ENCODE results near the gene C19orf53. TPM values are rescaled to one million over a fixed set of nuclear protein-coding genes. Genes with fewer than 3 reads are reported as not detected.

Gene C19orf53
- polyA plus RNA-seq, 12 donors, result 81.0 to 188 (median 105) TPM; not detected in 1

DNA sequence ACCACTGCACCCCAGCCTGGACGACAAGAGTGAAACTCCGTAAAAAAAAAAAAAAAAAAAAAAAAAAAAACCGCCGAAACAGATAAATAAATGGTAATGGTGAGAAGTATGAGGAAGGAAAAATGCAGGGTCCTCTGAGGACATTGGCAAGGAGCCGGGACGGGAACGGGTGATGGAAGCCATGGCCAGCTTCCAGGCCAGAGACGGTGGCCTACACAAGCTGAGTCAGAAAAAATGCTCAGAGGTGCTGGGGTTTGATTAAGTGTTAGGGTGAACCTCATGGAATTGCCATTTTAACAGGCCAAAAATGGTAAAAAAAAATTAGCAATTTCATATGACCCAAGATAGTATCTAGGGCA, 20.1 kb downstream of the C19orf53 start:
- peak; percentile 81 for DNase-seq

GRCh38 chr19:13794757-13795589, 20.7 kb downstream of the C19orf53 start, which contains the start of gene ZSWIM4:
Gene ZSWIM4, plus strand, starts transcription at chr19:13795443. Its CDS starts 206 bp downstream, at chr19:13795649.
- DNase-seq, result peak; percentile 99

DNA sequence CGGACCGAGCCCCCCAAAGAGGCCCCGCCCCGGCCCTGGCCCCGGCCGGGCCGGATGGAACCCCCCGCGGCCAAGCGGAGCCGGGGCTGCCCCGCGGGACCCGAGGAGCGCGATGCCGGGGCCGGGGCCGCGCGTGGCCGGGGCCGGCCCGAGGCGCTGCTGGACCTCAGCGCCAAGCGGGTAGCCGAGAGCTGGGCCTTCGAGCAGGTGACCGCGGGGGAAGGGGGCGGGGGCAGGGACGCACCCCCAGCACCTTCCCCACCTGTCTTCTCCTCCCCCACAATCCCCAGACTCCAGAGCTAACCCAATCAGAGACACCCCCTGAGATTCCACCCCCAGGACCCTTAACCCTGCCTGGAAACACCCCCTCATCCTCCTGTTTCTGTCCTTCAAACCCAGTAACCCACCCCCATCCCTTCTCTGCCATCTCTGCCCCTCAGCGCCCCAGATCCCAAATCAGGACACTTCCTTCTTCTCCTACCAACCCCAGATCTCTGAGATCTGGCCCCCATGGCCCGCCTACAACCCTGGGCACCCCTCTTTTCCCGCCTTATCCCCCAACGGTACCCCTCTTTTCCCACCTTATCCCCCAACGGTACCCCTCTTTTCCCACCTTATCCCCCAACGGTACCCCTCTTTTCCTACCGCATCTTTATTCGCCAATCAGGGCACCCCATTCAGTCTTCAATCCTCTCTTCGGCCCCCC, 21.5 kb downstream of the C19orf53 start:
- no peak for DNase-seq

GRCh38 chr19:13796301-13797057, 22.2 kb downstream of the C19orf53 start:
- no peak for DNase-seq

GRCh38 chr19:13797058-13797440, 22.8 kb downstream of the C19orf53 start:
- DNase-seq, result no peak

DNA sequence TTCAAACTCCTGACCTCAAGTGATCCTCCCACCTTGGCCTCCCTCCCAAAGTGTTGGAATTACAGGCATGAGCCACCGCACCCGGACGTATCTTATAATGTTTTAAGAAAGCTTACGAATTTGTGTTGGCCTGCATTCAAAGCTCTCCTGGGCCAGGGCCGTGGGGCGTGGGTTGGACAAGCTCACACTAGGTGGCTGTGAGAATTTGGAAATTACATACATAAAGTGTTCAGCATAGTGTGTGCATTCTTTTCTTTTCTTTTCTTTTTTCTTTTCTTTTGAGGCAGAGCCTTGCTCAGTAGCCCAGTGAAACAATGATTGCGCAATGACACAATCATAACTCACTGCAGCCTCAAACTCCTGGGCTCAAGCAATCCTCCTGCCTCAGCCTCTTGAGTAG, 23.6 kb downstream of the C19orf53 start:
- DNase-seq, result no peak

DNA sequence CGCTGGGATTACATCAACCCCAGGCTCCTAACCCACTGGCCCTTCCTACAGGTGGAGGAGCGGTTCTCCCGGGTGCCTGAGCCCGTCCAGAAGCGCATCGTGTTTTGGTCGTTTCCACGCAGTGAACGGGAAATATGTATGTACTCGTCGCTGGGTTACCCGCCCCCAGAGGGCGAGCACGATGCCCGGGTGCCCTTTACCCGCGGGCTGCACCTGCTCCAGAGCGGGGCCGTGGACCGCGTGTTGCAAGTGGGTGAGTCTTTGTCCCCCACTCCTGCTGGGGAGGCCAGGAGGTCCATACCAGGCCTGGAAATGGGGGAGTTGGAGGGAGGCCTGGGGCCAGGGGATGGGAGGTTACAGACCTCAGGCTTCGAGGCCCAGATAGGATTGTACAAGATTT, 25.4 kb downstream of the C19orf53 start:
- DNase-seq, result no peak

DNA sequence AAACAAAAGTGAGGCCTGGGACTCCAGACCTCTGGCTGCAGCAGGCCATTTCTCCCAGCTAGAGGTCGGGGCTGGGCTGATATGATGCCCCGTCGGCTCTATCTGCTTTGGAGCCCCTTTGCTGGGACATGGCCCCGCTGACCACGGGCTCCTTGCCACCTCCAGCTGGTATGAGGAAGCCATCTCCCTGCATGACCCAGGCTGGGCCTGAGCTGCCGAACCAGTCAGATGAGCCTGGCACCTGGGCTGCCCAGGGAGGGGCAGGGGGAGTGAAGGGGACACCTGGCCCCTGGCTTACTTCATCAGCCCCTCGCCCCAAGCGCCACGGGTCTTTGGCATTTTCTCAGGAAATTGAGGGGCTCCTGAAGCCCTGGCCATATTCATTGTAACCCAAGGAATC, 28.8 kb downstream of the C19orf53 start:
- no peak for DNase-seq

GRCh38 chr19:13804830-13805683, 30.8 kb downstream of the C19orf53 start:
- DNase-seq, result no peak

DNA sequence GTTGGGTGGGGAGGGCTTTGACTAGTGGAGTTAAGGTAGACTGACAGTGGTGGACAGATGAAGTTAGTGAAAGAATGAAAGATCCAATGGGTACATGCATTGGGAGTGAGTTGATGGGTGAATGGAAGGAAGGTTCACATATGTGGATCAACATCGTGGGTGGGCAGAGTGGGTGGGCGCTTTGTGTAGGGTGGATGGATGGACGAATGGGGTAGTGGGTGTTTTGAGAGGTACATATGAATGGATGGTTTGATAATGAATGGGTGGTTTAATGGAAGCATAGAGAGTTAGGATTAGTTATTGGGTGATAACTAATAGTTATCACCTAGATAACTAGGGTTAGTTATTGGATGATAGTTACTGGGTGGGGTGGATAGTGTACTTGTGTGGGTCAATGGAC, 32.5 kb downstream of the C19orf53 start:
- DNase-seq, result no peak

GRCh38 chr19:13807421-13808021, 33.3 kb downstream of the C19orf53 start:
- DNase-seq, result no peak

GRCh38 chr19:13808856-13809255, 34.6 kb downstream of the C19orf53 start:
- no peak for DNase-seq

- DNase-seq, result no peak
Measured at GRCh38 chr19:13812544-13812943, 38.3 kb downstream of the C19orf53 start.

GRCh38 chr19:13813147-13813546, 38.9 kb downstream of the C19orf53 start:
- no peak for DNase-seq

DNA sequence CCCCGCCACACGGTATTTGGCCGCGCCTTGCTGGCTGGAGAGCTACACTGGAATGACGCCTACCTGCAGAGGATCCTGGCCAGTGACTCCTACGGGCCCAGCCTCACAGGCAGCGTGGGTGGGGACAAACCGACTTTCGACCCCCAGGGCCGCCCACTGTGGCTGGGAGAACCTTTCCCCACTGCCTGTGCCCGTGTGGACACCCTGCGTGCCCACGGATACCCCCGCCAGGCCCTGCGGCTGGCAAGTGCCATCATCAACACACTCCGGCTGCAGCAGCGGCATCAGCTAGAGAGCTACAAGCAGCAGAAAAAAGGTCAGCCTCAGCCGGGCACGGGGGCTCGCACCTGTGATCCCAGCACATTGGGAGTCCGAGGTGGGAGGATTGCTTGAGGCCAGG, 40.3 kb downstream of the C19orf53 start:
- DNase-seq, result no peak

DNA sequence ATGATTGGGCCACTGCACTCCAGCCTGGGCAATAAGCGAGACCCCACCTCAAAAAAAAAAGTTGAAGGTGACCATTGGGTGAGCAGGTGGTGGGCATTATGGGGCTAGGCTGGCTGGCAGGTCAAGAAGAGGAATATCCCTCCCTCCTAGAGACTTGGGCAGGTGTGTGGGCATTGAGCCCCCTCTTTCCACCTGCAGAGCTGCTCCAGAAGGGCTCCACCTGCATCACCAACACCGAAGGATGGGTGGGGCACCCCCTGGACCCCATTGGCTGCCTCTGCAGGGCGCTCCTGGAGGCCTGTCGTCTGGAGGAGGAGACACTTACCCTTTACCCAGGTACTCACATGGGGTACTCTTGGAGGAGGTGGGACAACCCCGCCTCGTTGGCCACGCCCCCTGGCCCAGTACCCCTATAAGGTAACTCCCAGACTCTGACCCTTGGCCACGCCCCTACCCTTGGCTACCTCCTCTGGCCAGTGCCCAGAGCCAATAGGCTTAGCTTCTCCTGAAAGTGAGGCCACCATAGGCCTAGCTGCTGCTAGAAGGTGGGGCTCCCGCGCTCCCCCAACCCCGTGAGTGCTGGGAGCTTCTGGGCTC, 42.9 kb downstream of the C19orf53 start:
- no peak for DNase-seq

DNA sequence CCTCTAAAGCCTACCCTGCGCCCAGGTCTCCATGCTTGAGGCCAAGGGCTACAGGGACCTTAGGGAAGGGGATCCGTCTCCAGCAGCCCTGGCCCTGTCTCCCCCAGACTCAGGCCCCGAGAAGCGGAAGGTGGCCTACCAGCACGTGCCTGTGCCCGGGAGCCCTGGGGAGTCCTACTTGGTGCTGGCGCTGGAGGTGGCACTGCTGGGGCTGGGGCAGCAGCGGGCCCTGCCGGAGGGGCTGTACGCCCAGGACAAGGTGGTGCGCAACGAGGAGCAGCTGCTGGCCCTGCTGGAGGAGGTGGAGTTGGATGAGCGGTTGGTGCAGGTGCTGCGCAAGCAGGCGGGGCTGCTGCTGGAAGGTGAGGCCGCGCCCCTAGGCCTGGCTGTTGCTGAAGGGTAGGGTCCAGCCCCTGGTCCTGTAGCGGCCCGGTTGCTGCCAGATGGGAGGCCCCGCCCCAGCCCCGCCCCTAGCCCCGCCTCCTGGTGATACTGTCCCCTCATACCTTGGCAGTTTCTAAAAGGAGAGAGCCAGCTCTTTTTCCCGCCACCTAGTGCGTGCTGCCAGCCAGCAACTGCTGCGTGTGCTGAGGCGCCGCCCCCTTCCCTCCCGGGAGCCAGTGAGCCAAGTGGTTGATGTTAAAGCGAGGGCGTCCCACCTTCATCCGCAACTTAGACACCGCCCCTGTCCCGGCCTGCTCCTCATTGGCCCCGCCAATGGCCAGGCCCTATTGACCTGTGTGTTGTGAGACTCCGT, 43.5 kb downstream of the C19orf53 start:
- DNase-seq, result no peak

GRCh38 chr19:13819238-13819637, 45.0 kb downstream of the C19orf53 start:
- no peak for DNase-seq

GRCh38 chr19:13821292-13821691, 47.0 kb downstream of the C19orf53 start:
- no peak for DNase-seq

- DNase-seq, result no peak
Measured at GRCh38 chr19:13823256-13823655, 49.0 kb downstream of the C19orf53 start.
